AG09309 (cell line): Measurements from ENCODE around the gene TM9SF1.
"Not testable (repeated sequence)": the region's sequence is repeated elsewhere in the genome, so short reads cannot be mapped to it uniquely, and the experiment has no call there.

Experiments used
- DNase-seq: peaks from one replicate; pipeline ENCODE4 v3.0.0-alpha.2; 2010; ENCODE audit warnings: low read depth
- H3K4me3 ChIP-seq: 2 replicates; pipeline ENCODE4 v1.5.1; 2011; ENCODE audit warnings: mild to moderate bottlenecking, low read depth, low read length, moderate library complexity; ENCODE audit not compliant: control insufficient read depth
- CTCF ChIP-seq: IDR thresholded peaks from 2 replicates; pipeline ENCODE4 v1.5.1; 2011; ENCODE audit warnings: mild to moderate bottlenecking, low read depth, low read length, inconsistent platforms; ENCODE audit not compliant: insufficient read depth, control insufficient read depth; ENCODE audit errors: missing control alignments

TM9SF1 gene

GRCh38 chr14:24232645-24233537 is 37.6 kb upstream of the TM9SF1 start, which contains the start of gene GMPR2:
TSS of gene GMPR2 (plus strand) at chr14:24232929. CDS start at chr14:24233254, 325 bp downstream.
- no peak for DNase-seq
- peak within 1 kb of the TSS; percentile 66 for H3K4me3 ChIP-seq
- TF ChIP-seq CTCF: no peak

GRCh38 chr14:24232121-24232644 is 36.9 kb upstream of the TM9SF1 start, which contains the start of gene NEDD8:
TSS of gene NEDD8 (minus strand) at chr14:24232367. CDS start at chr14:24232267, 100 bp downstream.
- DNase-seq: peak; percentile 75
- peak within 1 kb of the TSS; percentile 66 for H3K4me3 ChIP-seq
- TF ChIP-seq CTCF: no peak

- no peak for TF ChIP-seq CTCF
- no peak for DNase-seq
- peak overlapping the region; percentile 66 for H3K4me3 ChIP-seq
Observed at GRCh38 chr14:24231263-24232120, 36.3 kb upstream of the TM9SF1 start.

GRCh38 chr14:24228902-24229301 is 33.7 kb upstream of the TM9SF1 start:
- no peak for DNase-seq
- no peak overlapping the region for H3K4me3 ChIP-seq
- TF ChIP-seq CTCF: no peak

- no peak for TF ChIP-seq CTCF
- DNase-seq: no peak
- H3K4me3 ChIP-seq: no peak overlapping the region
Observed at GRCh38 chr14:24226473-24226872, 31.2 kb upstream of the TM9SF1 start.

- no peak for TF ChIP-seq CTCF
- H3K4me3 ChIP-seq: no peak overlapping the region
Observed at GRCh38 chr14:24224618-24225071, 29.4 kb upstream of the TM9SF1 start.

GRCh38 chr14:24222987-24223386 is 27.7 kb upstream of the TM9SF1 start:
- not testable (repeated sequence) for H3K4me3 ChIP-seq, DNase-seq

More at GRCh38 chr14:24224618-24225071, 29.4 kb upstream of the TM9SF1 start:
- DNase-seq: no peak
